ENCODE results near the gene TKT.
A peak's percentile ranks its signal among the peaks of the same experiment; 100 is the strongest.

- no peak for TF ChIP-seq ATF3 (IDR thresholded peaks at IDR 0.05; ENCODE audit: insufficient read depth, low read depth, low read length)
- TF ChIP-seq CBX8 (IDR thresholded peaks at IDR 0.05; ENCODE audit: borderline replicate concordance, low read depth, low read length), result no peak
- TF ChIP-seq HDAC6 (IDR thresholded peaks at IDR 0.05; ENCODE audit: low read depth, low read length), result no peak
- no peak for TF ChIP-seq ZNF274 (IDR thresholded peaks at IDR 0.05; ENCODE audit: borderline replicate concordance, extremely low read depth, low read length)
- TF ChIP-seq BRCA1 (IDR thresholded peaks at IDR 0.05; ENCODE audit: low read depth, low read length), result no peak
- TF ChIP-seq RAD21 (IDR thresholded peaks at IDR 0.05 in 1 of 2, conservative IDR thresholded peaks at IDR 0.05 in 1 of 2; ENCODE audit: low read depth in 2 of 2, low read length in 2 of 2), result no peak
- TF ChIP-seq USF2 (IDR thresholded peaks at IDR 0.05; ENCODE audit: low read length), result no peak
- 0 out of 2 replicates have a peak, but pooled peaks have one; percentile 33 for TF ChIP-seq POLR2AphosphoS5 (IDR thresholded peaks at IDR 0.05; ENCODE audit: low read depth, low read length)
- no peak for TF ChIP-seq CHD1 (IDR thresholded peaks at IDR 0.05; ENCODE audit: low read depth, low read length)
- TF ChIP-seq EGR1 (IDR thresholded peaks at IDR 0.05; ENCODE audit: borderline replicate concordance, low read depth, low read length), result no peak
These were observed 27.6 kb downstream of the TKT start for GRCh38 chr3:53227993-53228885.

Measured in H1 (cell line).